HTERT RPE-1 (cell line): Measurements from ENCODE around the gene EGR1.

Source experiments
- in situ Hi-C: fragments of 300-500 bp; cut with MboI; formaldehyde crosslinking; loops from 4 replicates; pipeline ENCODE4 v1.14.3; 2020; ENCODE audit warnings: low sequenced_read_pairs

The EGR1 gene

DNA sequence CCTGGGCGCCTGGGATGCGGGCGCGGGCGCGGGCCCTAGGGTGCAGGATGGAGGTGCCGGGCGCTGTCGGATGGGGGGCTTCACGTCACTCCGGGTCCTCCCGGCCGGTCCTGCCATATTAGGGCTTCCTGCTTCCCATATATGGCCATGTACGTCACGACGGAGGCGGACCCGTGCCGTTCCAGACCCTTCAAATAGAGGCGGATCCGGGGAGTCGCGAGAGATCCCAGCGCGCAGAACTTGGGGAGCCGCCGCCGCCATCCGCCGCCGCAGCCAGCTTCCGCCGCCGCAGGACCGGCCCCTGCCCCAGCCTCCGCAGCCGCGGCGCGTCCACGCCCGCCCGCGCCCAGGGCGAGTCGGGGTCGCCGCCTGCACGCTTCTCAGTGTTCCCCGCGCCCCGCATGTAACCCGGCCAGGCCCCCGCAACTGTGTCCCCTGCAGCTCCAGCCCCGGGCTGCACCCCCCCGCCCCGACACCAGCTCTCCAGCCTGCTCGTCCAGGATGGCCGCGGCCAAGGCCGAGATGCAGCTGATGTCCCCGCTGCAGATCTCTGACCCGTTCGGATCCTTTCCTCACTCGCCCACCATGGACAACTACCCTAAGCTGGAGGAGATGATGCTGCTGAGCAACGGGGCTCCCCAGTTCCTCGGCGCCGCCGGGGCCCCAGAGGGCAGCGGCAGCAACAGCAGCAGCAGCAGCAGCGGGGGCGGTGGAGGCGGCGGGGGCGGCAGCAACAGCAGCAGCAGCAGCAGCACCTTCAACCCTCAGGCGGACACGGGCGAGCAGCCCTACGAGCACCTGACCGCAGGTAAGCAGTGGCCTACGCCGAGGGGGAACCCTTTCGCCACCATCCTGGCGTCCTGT, at the start of gene EGR1:
Gene EGR1, plus strand, starts transcription at position 219 of the 864 bp plus-strand sequence. Its CDS starts 283 bp downstream, at position 502.
- in situ Hi-C loops: no loop called here

GRCh38 chr5:138418444-138418843, 46.8 kb upstream of the EGR1 start:
- in situ Hi-C loops: no loop called here

DNA sequence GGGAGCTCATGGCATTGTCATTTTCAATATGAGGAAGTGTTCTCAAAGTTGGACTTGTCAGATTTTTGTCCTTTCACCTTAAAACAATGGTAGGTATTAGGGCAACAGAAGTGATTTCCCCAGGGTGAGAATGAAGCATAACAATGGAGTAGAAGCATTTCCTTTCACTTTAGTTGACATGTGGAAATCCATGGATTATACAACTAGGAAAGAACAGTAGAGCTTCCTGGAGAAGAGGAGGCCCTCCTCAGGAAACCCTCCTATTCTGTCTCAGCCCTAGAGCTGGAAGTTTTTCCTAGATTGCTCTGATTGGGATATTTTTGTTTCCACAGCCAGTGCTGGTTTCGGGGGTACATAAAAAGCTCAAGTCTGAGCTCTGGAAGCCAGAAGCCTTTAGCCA, 40.2 kb upstream of the EGR1 start:
- in situ Hi-C loops: no loop called here

DNA sequence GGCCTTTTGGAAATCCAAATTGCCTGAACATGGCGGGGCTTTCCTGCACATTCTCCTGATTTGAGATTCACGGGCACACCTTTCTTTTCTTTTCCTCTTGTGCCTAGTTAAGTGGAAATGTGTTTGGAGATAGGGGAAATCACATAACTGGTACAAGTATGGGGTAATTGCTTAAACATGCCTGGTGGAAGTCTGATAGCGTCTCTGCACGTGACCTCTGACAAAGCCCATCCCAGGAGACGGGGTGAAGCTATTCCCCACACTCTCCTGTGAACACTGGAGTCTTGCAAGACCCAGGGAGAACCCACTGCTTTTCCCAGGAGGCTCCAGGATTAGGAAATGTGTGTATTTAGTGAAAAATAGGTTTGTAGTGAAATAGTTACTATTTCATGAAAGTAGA, 29.3 kb upstream of the EGR1 start:
- in situ Hi-C loops: no loop called here

DNA sequence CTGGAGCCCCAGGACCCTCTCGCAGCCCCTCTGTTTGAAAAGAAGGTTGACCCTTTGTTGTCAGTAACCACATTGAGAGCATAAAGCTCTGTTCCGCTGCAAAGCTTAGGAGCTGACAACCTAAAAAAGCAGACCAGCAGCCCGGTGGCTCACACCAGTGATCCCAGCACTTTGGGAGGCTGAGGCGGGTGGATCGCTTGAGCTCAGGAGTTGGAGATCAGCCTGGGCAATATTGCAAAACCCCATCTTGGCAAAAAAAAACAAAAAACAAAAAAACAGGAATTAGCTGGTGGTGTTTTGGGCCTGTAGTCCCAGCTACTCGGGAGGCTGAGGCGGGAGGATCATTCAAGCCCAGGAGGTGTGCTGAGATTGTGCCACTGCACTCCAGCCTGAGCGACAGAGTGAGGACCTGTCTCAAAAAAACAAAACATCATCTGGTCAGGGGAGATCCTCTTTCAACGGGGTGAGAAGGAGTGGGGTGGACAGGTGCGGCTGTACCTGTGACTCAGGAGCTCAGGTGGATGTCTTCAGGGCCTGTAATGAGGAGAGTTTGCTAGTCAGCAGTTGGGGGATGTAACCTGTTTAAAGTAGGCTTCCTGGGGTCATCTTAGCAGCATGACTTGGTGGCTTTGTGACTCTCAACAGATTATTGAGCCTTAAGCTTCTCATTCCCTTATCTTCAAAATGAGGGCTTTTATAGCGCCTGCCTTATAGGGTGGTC, 27.1 kb upstream of the EGR1 start:
- in situ Hi-C loops: no loop called here

- in situ Hi-C loops: no loop called here
Observed at GRCh38 chr5:138438724-138439476, 26.4 kb upstream of the EGR1 start, which contains the start of gene REEP2. Gene REEP2 (plus strand): TSS chr5:138439057. CDS start chr5:138439209, 152 bp downstream.

- in situ Hi-C loops: no loop called here
Observed at GRCh38 chr5:138439477-138440158, 25.7 kb upstream of the EGR1 start.

DNA sequence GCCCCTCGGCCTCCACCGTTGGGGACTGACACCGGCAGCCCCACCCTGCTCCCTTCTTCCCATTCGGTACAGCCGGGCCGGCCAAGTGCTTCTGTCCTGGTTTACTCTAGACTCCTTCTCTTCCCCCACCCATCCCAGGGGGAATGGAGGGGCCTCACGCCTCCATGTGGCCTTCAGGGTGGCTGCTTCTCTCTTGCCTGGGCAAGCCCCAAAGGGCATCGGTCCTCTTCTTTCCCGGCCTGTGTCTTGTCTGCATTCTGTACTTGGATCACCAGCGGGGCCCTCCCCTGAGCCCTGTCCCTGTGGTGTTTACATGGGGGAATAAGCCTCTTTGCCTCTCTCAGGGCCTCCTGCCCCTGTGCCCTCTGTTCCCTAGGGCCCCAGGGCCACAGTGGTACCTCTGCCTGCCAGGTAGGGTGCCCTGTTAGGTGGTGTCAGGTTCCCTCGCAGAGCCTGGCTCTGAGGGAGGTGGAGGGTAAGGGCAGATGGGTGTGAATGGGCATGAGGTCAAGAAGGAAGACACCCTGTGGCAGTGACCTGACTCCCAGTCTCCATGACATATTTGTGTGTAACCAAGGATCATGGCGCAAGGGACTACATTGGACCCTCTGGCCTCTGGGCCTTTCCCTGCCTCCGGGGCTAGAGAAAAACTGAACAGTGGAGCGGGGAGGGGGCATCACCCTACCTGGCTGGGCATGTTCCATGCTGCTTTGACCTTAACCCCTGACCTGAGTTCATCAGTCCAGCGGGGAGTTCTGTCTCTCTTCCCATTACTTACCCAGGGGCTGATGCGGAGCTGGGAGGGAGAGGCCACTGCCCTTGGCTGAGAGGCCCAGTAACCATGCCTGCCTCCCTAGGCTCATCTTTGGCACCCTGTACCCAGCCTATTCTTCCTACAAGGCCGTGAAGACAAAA, 24.9 kb upstream of the EGR1 start:
- in situ Hi-C loops: no loop called here

- in situ Hi-C loops: no loop called here
Observed at GRCh38 chr5:138441221-138441620, 24.1 kb upstream of the EGR1 start.

DNA sequence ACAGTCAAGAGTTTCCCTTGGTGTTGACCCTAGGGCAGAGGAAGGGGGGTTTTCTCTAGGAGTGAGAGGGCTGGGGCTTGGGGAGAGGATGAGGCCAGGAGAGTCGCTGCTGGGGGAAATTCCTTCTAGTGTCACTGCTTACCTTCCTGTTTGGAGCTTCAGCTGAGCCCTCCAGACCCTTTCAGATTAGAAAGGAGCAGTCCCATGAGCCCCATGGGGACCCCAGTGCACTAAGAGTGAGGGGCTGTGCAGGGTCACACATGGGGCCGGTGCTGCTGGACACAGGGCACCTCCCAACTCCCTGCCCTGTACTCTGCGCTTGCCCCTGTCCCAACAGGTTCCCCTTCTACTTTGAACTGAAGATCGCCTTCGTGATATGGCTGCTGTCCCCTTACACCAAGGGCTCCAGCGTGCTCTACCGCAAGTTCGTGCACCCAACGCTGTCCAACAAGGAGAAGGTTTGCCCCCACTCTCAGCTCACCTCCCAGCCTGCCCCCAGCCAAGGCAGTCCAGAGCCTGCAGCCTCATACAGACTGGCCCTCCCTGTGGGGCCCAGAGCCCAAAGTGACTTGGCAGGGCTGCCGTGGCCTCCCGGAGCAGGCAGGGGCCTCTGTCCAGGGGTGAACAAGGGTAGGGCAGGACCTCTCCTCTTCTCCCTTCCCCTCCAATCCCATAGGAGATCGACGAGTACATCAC, 21.1 kb upstream of the EGR1 start:
- in situ Hi-C loops: no loop called here

DNA sequence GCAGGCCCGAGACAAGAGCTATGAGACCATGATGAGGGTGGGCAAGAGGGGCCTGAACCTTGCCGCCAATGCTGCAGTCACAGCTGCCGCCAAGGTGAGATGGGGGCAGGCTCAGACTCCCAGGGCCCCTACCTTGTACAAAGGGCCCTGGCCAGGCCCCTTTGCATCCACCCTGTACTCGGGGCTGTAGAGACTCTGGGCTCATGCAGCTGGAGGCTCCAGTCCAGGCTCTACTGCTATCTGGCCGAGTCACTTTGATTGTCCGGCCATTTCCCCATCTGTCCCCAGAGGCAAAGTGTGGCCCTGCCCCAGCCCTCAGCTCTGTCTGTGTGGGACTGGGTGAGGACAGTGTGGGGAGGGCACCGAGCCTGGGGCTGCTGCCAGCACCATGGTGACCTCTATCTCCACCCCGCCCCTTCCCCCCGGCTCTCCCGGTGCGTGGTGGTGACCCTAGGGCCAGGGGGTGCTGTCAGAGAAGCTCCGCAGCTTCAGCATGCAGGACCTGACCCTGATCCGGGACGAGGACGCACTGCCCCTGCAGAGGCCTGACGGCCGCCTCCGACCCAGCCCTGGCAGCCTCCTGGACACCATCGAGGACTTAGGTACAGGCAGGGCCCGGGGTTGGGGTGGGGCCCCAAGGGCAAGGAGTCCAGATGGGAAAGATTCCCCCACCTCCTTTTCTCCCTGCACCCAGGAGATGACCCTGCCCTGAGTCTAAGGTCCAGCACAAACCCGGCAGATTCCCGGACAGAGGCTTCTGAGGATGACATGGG, 20.3 kb upstream of the EGR1 start:
- in situ Hi-C loops: no loop called here

GRCh38 chr5:138445547-138446271, 19.6 kb upstream of the EGR1 start:
- in situ Hi-C loops: no loop called here

DNA sequence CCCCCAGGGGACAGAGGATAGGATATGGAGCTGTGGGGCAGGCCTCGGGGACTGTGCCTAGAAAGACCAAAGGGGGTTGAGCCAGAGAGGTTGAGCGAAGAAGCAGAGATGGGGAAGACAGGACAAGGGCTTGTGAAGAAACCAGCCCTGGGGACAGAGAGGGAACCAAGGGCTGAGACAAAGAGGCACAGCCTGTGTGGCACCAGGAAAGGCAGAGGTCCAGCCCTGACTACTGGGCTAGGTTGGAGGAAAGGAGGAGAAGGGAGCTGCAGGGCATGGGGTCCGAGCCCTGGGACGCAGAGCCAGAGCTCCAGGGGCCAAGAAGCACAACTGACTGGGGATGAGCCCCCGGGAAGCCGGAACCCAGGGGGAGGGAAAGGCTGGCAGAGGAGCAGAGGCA, 17.2 kb upstream of the EGR1 start:
- in situ Hi-C loops: no loop called here

GRCh38 chr5:138448481-138449398, 16.5 kb upstream of the EGR1 start:
- in situ Hi-C loops: no loop called here

DNA sequence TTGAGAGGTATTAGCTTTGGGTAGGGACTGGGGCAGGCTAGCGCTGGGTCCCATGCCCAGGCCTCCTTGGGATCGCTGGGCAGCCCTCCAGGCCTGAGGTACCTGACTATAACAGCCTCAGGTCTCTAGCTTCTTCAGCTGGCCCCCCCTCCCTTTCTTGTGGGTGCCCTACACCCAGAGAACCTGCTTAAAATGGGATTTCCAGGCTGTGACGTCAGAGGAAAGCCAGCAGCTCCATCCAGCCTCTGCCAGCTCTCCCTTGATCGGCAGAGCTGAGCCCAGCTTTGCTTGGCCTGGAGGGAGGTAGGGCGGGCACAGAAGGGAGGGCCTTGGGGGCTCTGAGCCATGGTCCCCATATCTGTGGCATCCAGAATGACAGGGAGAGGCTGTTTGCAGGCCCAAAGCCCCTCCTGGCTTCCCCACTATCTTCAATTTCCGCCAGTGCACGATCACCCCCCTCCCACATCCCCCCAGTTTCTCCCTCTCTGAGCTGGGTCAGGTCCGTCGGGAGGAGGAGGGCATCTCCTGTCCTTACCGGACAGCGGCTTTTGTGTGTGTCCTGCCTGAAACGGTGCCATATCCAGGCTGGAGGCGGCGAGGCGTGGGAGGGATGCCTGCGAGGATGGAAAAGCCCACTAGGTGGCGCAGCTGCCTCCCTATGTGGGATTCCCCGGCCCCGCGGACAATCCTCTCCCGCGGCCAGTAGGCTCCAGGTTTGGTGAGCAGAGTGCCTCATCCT, 15.6 kb upstream of the EGR1 start:
- in situ Hi-C loops: no loop called here

DNA sequence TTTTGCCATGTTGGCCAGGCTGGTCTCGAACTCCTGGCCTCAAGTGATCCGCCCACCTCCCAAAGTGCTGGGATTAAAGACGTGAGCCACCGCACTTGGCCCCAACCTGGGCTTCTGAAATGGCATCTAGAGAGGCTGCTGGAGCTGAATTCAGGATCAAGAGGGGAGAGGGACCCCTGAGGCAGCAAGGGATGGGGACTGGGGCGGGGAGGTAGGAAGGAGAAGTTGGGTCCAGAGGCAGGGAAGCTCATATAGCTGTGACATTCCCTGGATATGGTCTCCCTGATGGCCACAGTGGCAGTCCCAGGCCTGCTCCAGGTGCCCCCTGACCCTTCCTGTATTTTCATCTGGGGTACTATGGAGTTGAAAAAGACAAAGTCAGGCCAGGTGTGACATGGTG, 14.3 kb upstream of the EGR1 start:
- in situ Hi-C loops: no loop called here
